Esophagus squamous epithelium (tissue), 5 donors: Measurements from ENCODE around the gene CABP5. TPM values are rescaled to one million over a fixed set of nuclear protein-coding genes. Genes with fewer than 3 reads are reported as not detected.
"Not testable (repeated sequence)": the region's sequence is repeated elsewhere in the genome, so short reads cannot be mapped to it uniquely, and the experiment has no call there.

Experiments
- DNase-seq: peaks from one replicate; lab custom pipeline; 2025; lab: John Stamatoyannopoulos, UW
- H3K27ac ChIP-seq, 4 donors: fragments of 200-600 bp; sonication (generic); one replicate each; pipeline ENCODE4 v1.5.1; 2016 to 2019; ENCODE audit warnings: mild to moderate bottlenecking in 1 of 4
- H3K27me3 ChIP-seq, 4 donors: fragments of 200-600 bp; sonication (generic); 1 replicate in 3 of 4; 2 replicates in 1 of 4; pipeline versions ENCODE4 v1.5.1 to v1.6.0; 2017 to 2021; ENCODE audit warnings: antibody characterized with exemption in 1 of 4
- H3K36me3 ChIP-seq, 3 donors: fragments of 200-600 bp; sonication (generic); one replicate each; pipeline ENCODE4 v1.5.1; 2016 to 2019
- H3K4me1 ChIP-seq, 3 donors: fragments of 200-600 bp; sonication (generic); one replicate each; pipeline ENCODE4 v1.5.1; 2017 to 2019
- H3K4me3 ChIP-seq, 4 donors: fragments of 200-600 bp; sonication (generic); 1 replicate in 3 of 4; 2 replicates in 1 of 4; pipeline ENCODE4 v1.5.1; 2016 to 2019; ENCODE audit warnings: mild to moderate bottlenecking in 2 of 4, moderate library complexity in 1 of 4
- H3K9me3 ChIP-seq, 3 donors: fragments of 200-600 bp; sonication (generic); one replicate each; pipeline ENCODE4 v1.5.1; 2016 to 2019
- POLR2A ChIP-seq, 4 donors: fragments of 450-650 bp; IDR thresholded peaks; one replicate each; pipeline ENCODE4 v1.6.1; 2017; ENCODE audit warnings: antibody characterized with exemption in 4 of 4, mild to moderate bottlenecking in 4 of 4, moderate library complexity in 3 of 4
- WGBS, 2 donors: methylation state at CpG; one replicate each; pipeline ENCODE4 v1.1.5; 2018; 5-methylcytosine and 5-hydroxymethylcytosine counted together
- intact Hi-C: fragments of 100-400 bp; cut with DNase I; formaldehyde crosslinking; loops from one replicate; pipeline ENCODE4 v1.15.0; 2022
- total RNA-seq, 4 donors: library from RNA; depleted of rRNA; stranded (reverse); fragments of >200 nt; gene quantifications; one replicate each; pipeline ENCODE4 v1.1.0, GENCODE V29; 2016
- TF ChIP-seq, protein P1 (sequence below), 6 experiments: fragments of 450-650 bp in 4 of 6; fragments of 200-600 bp in 2 of 6; sonication (generic) in 2 of 6; IDR thresholded peaks; one replicate each; pipeline ENCODE4 v1.5.1; 2016 to 2019; ENCODE audit warnings: antibody characterized with exemption in 6 of 6, mild to moderate bottlenecking in 4 of 6, moderate library complexity in 4 of 6
- donor health status: DM: yes; HTN: yes; CAD: no.

Gene CABP5
- total RNA-seq, 4 donors from 2014 or later, result not detected

DNA sequence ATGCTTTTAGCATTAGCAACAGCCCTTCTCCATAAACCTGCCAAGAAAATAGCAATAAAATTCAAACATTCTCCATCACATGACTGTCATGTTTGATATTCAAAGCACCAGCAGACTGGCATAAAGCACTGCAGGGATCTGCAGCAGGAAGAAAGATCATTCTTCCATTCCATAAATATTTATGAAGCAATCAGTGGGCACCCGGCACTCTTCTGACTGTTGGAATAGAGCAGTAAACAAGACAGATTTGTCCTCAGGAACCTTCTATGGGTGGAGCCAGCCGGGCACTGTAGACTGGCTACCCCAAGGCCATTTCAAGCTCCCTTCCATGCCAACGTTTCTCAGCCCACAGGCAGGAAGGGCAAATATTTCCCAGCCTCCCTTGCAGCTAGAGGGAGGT is 41.2 kb upstream of the CABP5 start:
- Histone ChIP-seq H3K27me3 (peaks cover 0 to 6% (median 0%) of the 10 kb centered on the region in 4 donors), H3K27ac (no peak overlapping the region), H3K4me3 (no peak overlapping the region), H3K36me3 (no peaks in the 10 kb centered on the region), H3K4me1 (no peaks in the 10 kb centered on the region), H3K9me3 (no peaks in the 10 kb centered on the region)
- intact Hi-C loops, result no loop called here
- no peak for TF ChIP-seq POLR2A (IDR thresholded peaks at IDR 0.05)
- TF ChIP-seq, protein P1, sequence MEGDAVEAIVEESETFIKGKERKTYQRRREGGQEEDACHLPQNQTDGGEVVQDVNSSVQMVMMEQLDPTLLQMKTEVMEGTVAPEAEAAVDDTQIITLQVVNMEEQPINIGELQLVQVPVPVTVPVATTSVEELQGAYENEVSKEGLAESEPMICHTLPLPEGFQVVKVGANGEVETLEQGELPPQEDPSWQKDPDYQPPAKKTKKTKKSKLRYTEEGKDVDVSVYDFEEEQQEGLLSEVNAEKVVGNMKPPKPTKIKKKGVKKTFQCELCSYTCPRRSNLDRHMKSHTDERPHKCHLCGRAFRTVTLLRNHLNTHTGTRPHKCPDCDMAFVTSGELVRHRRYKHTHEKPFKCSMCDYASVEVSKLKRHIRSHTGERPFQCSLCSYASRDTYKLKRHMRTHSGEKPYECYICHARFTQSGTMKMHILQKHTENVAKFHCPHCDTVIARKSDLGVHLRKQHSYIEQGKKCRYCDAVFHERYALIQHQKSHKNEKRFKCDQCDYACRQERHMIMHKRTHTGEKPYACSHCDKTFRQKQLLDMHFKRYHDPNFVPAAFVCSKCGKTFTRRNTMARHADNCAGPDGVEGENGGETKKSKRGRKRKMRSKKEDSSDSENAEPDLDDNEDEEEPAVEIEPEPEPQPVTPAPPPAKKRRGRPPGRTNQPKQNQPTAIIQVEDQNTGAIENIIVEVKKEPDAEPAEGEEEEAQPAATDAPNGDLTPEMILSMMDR (IDR thresholded peaks at IDR 0.05), result no peak
- WGBS, 2 donors, result 38 to 64% methylated on average over 2 of the region's 3 CpGs
- DNase-seq, result no peak

DNA sequence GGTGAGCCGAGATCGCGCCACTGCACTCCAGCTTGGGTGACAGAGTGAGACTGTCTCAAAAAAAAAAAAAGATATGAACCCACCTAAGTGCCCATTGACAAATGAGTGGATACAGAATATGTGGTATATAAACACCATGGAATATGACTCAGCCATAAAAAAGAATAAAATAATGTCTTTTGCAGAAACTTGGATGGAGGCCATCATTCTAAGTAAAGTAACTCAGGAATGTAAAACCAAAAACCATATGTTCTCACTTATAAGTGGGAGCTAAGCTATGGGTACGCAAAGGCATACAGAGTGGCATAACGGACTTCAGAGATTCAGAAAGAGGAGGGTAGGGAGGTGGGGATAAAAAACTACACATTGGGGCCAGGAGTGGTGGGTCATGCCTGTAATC is 37.2 kb upstream of the CABP5 start:
- Histone ChIP-seq H3K36me3 (peaks cover 0 to 7% (median 0%) of the 10 kb centered on the region in 3 donors), H3K9me3 (no peaks in the 10 kb centered on the region), H3K4me3 (no peak overlapping the region), H3K27ac (no peak overlapping the region), H3K27me3 (no peaks in the 10 kb centered on the region), H3K4me1 (no peaks in the 10 kb centered on the region)
- WGBS, 2 donors, result 93 to 95% methylated on average over 5 of the region's 5 CpGs
- intact Hi-C loops, result no loop called here
- TF ChIP-seq POLR2A (IDR thresholded peaks at IDR 0.05), result no peak
- TF ChIP-seq, protein P1 (IDR thresholded peaks at IDR 0.05), result no peak
- no peak for DNase-seq

- H3K4me1 ChIP-seq, H3K4me3 ChIP-seq, H3K27me3 ChIP-seq, DNase-seq, intact Hi-C loops, H3K9me3 ChIP-seq, H3K27ac ChIP-seq, H3K36me3 ChIP-seq: not testable (repeated sequence)
- WGBS, 2 donors, result 85 to 91% methylated on average over 3 of the region's 3 CpGs
Observed at GRCh38 chr19:48070177-48070769, 26.4 kb upstream of the CABP5 start.

DNA sequence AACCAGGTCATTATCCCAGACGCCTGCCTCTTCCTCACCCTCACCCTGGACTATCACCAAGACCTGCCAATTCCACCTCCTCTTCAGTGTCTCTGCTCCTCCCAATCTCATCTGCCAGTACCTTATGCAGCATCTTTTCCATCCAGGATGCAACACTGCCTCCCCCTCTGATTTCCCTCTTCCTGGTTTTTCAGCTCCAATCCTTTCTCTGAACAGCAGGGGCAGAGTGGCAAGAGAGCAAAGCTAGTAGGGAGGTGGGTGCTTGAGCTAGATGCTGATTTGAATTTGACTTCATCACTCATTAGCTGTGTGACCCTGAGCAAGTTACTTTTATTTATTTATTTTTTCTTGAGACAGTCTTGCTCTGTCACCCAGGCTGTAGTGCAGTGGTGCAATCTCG is 25.6 kb upstream of the CABP5 start:
- Histone ChIP-seq H3K36me3 (no peaks in the 10 kb centered on the region), H3K4me1 (no peaks in the 10 kb centered on the region), H3K27me3 (no peaks in the 10 kb centered on the region), H3K9me3 (no peaks in the 10 kb centered on the region), H3K4me3 (no peak overlapping the region), H3K27ac (no peak overlapping the region)
- no peak for DNase-seq
- no peak for TF ChIP-seq POLR2A (IDR thresholded peaks at IDR 0.05)
- TF ChIP-seq, protein P1 (IDR thresholded peaks at IDR 0.05), result no peak
- 61 to 63% methylated on average over 2 of the region's 2 CpGs for WGBS, 2 donors
- intact Hi-C loops, result no loop called here

DNA sequence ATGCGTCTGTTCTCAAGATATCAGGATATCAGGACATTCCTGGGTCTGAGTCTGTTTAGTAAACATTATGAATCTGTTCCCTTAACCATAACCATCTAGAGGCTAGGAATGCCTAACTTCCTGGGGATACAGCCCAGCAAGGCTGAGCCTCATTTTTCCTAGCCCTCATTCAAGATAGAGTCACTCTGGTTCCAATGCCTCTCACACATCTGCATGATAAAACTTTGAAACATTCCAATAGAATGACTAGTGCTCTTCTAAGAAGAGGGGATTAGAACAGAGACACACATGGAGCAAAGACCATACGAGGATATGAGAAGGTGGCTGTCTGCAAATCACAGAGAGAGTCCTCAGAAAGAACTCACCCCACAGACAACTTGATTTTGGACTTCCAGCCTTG is 20.6 kb upstream of the CABP5 start:
- intact Hi-C loops, result no loop called here
- WGBS, 2 donors, result 60 to 61% methylated on average over 2 of the region's 2 CpGs

More for the DNA sequence above, 20.6 kb upstream of the CABP5 start:
- DNase-seq, result no peak
- Histone ChIP-seq H3K27ac (no peak overlapping the region), H3K9me3 (no peaks in the 10 kb centered on the region), H3K27me3 (peaks cover 0 to 14% (median 0%) of the 10 kb centered on the region in 4 donors), H3K36me3 (no peaks in the 10 kb centered on the region), H3K4me1 (no peaks in the 10 kb centered on the region), H3K4me3 (no peak overlapping the region)
- no peak for TF ChIP-seq POLR2A (IDR thresholded peaks at IDR 0.05)
- TF ChIP-seq, protein P1 (IDR thresholded peaks at IDR 0.05), result no peak
